ENCODE data around the gene CCR3. TPM values are rescaled to one million over a fixed set of nuclear protein-coding genes. Genes with fewer than 3 reads are reported as not detected.

The CCR3 gene
- total and polyA plus RNA-seq, 8 donors, result 0.22 TPM; not detected in 7

DNA sequence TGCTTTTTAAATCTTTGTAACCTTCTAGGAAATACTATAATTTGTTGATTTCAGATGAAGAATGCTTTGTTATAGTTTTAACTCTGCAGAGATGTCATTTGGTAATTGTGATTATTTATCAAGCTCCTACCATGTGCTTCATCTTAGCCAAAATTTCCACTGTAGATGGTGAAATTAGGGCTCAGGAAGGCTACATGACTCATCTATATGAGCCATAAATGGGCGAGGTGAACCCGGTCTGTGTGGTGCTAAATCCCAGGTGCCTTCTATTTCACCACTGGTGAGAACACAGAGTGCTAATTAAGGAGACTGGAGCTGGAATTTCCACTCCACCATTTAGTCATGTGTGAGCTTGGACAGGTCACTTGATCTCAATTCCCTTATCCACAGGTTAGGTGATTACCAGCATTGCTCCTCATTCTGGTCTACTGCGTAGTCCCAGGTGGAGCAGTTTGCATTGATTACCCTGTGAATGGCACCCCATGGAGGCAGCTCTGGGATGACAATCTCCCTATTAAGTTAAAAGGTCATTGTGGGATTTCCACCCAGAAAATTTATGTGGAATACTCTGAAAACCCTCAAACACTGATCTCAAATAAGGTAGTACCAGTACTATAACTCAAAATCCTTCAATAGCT, 2.8 kb upstream of the CCR3 start:
- FAIRE-seq, result no peak
- Histone ChIP-seq H3K27ac (no peak overlapping the region), H3K36me3 (no peaks in the 10 kb centered on the region), H3K4me1 (no peaks in the 10 kb centered on the region), H3K27me3 (peaks cover 0 to 5% (median 0%) of the 10 kb centered on the region in 4 donors), H3K9me3 (no peaks in the 10 kb centered on the region), H3K4me3 (no peak overlapping the region)
- TF ChIP-seq, protein P1, sequence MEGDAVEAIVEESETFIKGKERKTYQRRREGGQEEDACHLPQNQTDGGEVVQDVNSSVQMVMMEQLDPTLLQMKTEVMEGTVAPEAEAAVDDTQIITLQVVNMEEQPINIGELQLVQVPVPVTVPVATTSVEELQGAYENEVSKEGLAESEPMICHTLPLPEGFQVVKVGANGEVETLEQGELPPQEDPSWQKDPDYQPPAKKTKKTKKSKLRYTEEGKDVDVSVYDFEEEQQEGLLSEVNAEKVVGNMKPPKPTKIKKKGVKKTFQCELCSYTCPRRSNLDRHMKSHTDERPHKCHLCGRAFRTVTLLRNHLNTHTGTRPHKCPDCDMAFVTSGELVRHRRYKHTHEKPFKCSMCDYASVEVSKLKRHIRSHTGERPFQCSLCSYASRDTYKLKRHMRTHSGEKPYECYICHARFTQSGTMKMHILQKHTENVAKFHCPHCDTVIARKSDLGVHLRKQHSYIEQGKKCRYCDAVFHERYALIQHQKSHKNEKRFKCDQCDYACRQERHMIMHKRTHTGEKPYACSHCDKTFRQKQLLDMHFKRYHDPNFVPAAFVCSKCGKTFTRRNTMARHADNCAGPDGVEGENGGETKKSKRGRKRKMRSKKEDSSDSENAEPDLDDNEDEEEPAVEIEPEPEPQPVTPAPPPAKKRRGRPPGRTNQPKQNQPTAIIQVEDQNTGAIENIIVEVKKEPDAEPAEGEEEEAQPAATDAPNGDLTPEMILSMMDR (IDR thresholded peaks at IDR 0.05), result no peak
- WGBS, 2 donors, result 61 to 85% methylated on average over 3 of the region's 3 CpGs
- no peak for ATAC-seq
- intact Hi-C loops (cut with DNase I), result no loop called here
- DNase-seq, result no peak

DNA sequence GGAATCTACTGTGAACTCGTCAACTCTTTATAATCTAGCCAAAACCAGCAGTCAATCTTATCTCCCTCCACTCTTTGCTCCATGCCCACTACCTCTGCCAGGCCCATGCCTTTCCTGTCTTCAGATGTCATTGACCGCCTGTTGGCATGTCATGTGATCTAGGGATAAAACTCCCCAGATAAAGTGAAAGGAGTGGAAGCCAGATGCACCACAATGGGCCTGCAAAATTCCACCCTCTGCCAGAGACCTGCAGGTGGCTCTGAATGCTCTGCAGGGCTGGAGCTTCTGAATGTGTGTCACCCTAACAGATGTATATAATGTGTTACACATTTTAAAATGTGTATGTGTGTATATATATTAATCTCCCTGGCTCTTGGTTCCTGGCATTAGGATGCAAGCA, 2.3 kb upstream of the CCR3 start:
- Histone ChIP-seq H3K4me3 (no peak overlapping the region), H3K27me3 (peaks cover 0 to 5% (median 0%) of the 10 kb centered on the region in 4 donors), H3K36me3 (no peaks in the 10 kb centered on the region), H3K27ac (no peak overlapping the region), H3K4me1 (no peaks in the 10 kb centered on the region), H3K9me3 (no peaks in the 10 kb centered on the region)
- DNase-seq (no peak), ATAC-seq (no peak), FAIRE-seq (no peak)
- TF ChIP-seq, protein P1 (IDR thresholded peaks at IDR 0.05), result no peak
- intact Hi-C loops (cut with DNase I), result no loop called here
- 54 to 72% methylated on average over 2 of the region's 2 CpGs for WGBS, 2 donors

- TF ChIP-seq, protein P1 (IDR thresholded peaks at IDR 0.05), result no peak
- Histone ChIP-seq H3K4me3 (no peak overlapping the region), H3K9me3 (no peaks in the 10 kb centered on the region), H3K4me1 (no peaks in the 10 kb centered on the region), H3K27me3 (no peaks in the 10 kb centered on the region), H3K27ac (no peak overlapping the region), H3K36me3 (no peaks in the 10 kb centered on the region)
- intact Hi-C loops (cut with DNase I), result no loop called here
- FAIRE-seq (no peak), DNase-seq (no peak), ATAC-seq (no peak)
- 47 to 67% methylated on average over 2 of the region's 2 CpGs for WGBS, 2 donors
Observed at GRCh38 chr3:46243560-46243959, 1.3 kb downstream of the CCR3 start.

- H3K36me3 ChIP-seq, result no peaks in the 10 kb centered on the region
- WGBS, 2 donors, result 77 to 82% methylated on average over 3 of the region's 3 CpGs
- no peak for FAIRE-seq
- intact Hi-C loops (cut with DNase I), result no loop called here
- TF ChIP-seq, protein P1 (IDR thresholded peaks at IDR 0.05), result no peak
- H3K4me3 ChIP-seq, result no peak overlapping the region
- no peaks in the 10 kb centered on the region for H3K4me1 ChIP-seq
- peak in 1 of 4 donors; percentile 55 for ATAC-seq
- no peaks in the 10 kb centered on the region for H3K27me3 ChIP-seq
- no peaks in the 10 kb centered on the region for H3K9me3 ChIP-seq
- no peak for DNase-seq
- H3K27ac ChIP-seq, result no peak overlapping the region
Observed at GRCh38 chr3:46245146-46245545, 2.9 kb downstream of the CCR3 start.

DNA sequence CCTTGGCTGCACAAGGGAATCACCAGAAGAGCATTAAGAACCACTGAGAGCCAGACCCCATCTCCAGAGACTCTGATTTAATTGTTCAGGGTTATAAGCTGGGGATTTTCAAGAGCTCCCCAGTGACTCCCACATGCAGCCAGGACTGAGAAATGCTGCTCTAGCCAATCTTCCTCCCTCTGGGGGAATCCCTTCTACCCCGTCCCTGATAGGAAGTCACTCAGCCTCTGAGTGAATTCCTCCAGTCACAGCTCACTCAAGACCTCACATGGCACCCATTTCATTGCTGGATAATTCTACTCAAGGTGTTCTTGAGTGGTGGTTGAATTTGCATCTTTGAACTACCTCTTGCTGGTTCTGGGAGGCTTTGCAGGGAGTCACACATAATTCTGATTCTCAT, 10.7 kb downstream of the CCR3 start:
- Histone ChIP-seq H3K4me3 (no peak overlapping the region), H3K27me3 (no peaks in the 10 kb centered on the region), H3K36me3 (no peaks in the 10 kb centered on the region), H3K4me1 (no peaks in the 10 kb centered on the region), H3K27ac (no peak overlapping the region), H3K9me3 (no peaks in the 10 kb centered on the region)
- DNase-seq (no peak), FAIRE-seq (no peak), ATAC-seq (no peak)
- WGBS, 2 donors, result 58 to 73% methylated on average over 1 of the region's 1 CpG
- intact Hi-C loops (cut with DNase I), result no loop called here
- TF ChIP-seq, protein P1 (IDR thresholded peaks at IDR 0.05), result no peak

Measured in pancreas (tissue), 10 donors.